HG02970 (cell line): ENCODE results near the gene OBSCN.
"Not testable (repeated sequence)": the region's sequence is repeated elsewhere in the genome, so short reads cannot be mapped to it uniquely, and the experiment has no call there.

Source experiments
- ATAC-seq: cut with Tn5 transposase; IDR thresholded peaks from one replicate; pipeline ENCODE4 v1.9.1; 2021; ENCODE audit warnings: mild to moderate bottlenecking, moderate library complexity, moderate number of reproducible peaks; ENCODE audit not compliant: unreplicated experiment, low FRiP score

Gene OBSCN

DNA sequence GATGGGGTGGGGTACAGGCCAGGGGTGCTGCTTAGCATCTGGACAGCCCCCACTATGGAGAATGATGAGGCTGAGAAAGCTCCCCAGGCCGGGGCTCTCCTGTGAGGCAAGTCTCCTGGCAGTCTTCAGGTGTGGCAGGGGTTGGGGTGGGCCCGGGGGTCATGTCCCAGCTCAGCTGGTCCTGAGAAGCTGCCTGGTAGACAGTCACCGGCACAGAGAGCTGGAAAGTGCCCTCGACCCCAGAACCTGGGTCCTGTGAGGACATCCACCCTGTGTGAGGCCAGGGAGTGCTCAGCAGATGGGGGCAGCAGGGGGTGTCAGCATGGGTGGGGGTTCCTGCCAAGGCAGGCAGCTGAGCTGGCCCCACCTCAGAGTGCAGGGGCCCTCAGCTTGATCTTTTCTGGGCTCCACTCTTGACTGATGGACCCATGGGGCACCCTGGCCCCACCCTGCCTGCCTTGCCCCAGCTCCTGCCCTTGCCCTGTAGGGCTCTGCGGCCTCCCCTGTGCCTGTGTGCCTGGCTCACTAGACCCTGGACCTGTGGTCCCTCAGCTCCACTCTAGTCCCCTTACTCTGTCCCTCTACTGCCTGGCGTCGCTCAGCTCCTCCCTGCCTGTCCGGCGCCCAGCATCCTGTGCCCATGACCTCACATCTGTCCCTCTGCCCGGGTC, 36.5 kb upstream of the OBSCN start:
- ATAC-seq, result no peak

DNA sequence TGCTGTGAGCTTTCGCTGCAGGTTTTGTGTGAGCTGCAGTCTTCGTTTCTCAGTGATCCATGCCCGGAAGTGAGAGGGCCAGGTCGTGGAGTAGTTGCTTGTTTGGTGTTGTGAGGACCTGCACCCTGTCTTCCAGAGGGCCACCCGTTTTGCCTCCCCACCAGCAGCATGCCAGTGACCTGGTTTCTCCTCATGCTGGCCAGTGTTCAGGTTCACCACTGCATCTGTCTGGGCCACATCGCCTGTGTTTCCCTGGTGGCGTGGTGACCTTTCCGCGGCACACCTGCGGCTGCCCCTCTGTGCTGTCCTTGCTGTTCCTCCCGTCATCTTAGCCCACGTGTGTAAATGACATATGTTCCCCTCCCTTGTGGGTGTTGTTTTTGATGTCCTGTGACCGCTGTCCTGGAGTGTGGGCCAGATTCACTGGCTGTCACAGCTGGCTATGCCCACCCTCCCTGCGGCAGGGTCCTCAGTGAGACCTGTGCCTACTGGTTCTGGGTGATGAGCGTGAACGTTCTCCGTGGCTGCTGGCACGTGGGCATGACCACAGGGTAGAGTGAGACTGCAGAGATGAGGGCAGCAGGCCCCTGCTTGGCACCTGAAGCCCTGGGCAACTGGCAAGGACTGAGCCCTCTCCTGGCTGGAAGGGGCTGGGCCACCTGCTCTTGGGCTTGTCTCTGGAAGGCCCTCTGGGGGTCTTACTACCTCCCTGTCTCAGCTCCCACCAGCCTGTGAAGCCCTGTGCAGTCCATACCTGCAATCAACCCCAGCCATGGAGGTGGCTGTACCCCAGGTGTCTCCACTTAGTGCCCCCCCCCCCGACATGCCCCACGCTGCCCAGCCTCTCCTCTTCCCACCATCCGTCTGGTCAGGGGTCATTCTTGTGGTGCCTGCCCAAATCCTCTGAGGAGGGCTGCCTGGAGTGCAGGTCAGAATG, 35.0 kb upstream of the OBSCN start:
- no peak for ATAC-seq

DNA sequence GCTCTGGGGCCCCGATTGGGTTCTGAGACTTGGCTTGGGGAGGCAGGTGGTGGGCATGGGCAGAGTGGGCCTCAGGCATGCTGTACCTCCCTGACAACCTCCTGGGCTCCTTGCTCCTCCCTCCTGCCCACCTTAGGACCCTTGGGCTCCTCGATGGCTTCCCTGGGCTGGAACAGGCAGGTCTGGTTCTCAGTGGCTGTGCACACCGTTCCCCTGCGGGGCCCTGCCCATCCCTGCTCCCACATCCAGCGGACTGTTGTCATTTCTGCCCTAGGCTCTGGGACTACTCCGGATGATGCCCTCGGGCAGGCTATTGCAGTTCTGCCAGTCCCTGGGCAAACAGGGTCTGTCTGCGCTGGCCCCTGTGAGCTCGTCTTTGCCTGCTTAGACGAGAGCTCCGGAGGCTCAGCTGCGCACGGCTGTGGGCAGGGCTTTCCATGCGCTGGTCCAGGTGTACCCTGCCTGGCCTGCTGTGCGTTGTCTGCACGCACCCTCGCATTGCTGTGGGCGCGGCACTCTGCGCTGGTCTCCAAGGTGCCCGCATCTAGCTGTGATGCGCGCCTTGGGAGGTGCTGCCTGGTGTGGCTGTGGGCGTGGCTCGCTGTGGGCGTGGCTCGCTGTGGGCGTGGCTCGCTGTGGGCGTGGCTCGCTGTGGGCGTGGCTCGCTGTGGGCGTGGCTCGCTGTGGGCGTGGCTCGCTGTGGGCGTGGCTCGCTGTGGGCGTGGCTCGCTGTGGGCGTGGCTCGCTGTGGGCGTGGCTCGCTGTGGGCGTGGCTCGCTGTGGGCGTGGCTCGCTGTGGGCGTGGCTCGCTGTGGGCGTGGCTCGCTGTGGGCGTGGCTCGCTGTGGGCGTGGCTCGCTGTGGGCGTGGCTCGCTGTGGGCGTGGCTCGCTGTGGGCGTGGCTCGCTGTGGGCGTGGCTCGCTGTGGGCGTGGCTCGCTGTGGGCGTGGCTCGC, 34.0 kb upstream of the OBSCN start:
- ATAC-seq, result not testable (repeated sequence)

DNA sequence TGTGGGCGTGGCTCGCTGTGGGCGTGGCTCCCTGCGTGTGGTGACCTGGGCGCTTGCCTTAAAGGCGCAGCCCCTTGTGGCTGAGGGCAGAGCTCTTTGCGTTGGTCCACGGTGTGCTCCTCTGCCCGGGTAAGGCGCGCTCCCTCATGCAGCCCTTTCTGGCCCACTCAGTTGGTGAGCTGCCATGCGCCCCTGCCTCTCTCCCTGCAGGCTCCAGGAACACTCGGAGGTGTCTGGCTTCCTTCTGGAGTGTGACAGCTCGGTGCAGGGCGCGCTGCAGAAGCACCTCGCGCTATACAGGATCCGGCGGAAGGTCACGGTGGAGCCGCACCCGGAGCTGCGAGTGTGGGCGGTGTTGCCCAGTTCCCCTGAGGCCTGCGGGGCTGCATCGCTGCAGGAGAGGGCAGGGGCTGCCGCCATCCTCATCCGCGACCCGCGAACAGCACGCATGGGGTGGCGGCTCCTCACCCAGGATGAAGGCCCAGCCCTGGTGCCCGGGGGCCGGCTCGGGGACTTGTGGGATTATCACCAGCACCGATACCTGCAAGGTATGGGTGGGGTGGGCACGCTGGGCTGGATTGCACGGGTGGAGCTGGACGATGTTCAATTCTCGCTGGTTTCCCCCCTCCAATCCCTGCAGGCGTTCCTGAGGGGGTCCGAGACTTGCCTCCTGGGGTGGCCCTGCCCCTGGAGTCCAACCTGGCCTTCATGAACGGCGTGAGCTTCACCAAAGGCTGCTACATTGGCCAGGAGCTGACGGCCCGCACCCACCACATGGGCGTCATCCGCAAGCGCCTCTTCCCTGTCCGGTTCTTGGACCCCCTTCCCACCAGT, 33.1 kb upstream of the OBSCN start:
- no peak for ATAC-seq

DNA sequence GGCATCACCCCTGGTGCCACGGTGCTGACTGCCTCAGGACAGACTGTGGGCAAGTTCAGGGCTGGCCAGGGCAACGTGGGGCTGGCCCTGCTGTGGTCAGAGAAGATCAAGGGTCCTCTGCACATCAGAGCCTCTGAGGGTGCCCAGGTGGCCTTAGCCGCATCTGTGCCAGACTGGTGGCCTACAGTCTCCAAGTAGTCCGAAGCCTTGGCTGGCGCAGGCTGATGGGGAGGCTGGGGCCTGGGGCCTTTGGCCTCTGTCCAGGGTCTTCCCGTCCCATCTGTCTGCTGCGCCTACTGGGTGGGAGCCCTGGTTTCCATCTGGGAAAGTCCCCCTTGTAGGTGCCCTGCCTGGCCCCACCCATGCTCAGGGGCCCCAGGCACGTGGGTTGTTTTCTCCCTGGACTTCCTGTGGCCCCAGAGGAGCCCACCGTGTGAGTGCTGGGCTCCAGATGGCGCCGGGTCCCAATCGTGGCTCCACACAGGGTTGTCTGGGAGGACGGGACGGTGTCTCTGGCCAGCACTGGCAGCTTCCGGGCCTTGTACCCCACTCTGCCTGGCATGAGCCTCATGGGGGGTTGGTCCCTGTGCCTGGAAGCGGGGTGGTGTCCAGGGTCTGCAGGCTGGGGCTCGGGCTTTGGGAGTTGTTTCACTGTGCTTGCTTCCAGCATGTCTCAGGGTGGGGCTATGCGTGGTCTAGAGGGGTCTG, 32.4 kb upstream of the OBSCN start:
- ATAC-seq, result no peak

DNA sequence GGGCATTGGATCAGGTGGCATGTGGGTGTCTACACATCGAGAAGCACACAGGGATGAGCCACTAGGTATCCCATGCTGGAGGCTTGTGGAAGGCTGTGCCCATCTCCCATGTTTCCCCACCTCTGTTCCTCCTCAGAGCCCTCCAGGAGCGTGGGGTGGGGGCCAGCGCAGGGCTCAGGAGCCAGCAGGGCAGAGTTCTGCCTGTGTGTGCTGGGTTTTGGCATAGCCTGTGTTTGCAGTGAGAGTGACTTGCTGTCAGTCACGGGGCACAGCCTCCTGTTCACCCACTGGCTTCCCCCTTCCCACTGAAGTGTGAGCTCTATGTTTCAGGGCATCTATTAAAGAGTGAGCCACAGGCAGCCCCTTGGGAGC, 31.8 kb upstream of the OBSCN start:
- no peak for ATAC-seq

DNA sequence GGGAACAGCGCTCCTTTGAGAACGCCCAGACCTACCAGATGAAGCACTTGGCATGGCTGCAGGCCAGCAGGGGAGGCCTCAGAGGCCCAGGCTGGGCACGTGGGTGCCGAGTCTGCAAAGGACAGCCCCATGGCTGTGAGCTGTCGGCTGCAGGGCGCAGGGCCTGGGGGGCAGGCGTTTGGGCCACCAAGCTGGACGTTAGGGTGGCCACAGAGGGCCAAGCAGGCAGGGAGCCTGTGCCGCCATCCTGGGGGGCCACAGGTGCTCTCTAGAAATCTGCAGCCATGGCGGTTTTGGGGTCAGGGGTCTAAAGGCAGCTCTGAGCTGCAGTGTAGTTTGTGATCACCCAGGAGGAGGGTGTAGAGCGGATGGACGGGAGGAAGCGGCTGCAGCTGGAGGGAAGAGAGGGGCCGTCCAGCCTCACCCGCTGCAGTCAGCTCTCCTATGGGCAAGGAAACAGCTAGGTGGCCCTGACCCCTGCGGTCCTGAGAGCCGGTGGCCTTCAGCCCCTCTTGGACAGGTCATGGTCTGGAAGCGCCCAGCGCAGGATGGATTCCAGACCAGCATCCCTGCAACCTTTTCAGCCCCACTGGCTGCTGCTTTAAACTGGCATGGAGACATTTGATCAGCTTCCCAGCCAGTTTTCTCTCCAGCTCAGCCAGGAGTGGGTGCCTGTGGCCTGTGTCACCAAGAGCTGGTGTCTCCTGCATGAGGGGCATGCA, 31.2 kb upstream of the OBSCN start:
- no peak for ATAC-seq

DNA sequence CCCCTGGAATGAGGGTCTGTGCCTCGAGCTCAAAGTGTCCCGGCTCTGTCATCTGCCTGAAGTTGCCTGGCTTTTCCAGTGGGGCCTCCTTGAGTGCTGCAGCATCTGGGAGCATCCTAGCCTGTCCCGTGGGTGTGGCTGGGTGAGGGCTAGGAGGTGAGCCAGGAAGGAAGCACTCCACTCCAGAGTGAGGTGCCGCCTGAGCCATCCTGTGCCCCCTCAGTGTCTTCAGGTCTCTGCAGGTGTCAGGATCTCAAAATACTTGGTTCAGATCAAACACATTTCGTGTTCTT, 30.7 kb upstream of the OBSCN start:
- ATAC-seq, result no peak

DNA sequence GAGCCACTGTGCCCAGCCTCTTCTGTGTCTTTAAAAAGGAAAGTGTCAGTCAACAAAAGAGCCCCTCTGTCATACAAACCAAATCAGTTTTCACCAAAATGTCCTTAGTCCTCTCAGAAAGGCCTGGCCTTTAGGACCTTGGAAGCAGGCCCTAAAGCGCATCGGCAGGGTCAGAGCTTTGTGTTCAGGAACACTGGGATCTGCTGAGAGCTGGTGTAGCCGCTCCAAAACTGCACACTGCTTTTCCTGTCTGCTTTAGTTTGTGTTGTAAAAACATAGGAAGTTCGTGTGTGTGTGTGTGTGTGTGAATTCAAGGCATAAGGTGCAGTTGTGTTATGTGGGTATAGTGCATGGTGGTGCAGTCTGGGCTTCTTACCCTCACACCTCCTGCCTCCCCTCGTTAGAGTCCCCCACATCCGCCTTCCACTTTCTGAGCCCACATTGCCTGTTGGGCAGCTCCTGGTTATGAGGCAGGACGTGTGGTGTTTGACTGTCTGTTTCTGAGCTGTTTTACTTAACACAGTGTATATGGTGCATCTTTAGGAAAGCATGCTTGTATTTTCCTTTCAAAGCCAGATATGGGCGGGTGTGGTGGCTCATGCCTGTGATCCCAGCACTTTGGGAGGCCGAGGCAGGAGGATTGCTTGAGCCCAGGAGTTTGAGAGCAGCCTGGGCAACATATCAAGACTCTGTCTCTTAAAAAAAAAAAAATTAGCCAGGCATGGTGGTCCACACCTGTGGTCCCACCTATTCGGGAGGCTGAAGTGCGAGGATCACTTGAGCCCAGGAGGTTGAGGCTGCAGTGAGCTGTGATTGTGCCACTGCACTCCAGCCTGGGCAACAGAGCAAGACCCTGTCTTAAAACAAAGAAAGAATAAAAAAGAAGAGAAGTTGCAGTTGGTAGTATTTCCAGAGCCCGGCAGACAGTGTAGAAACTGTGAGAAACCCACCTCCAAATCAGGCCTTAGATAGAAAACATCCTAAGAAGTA, 29.8 kb upstream of the OBSCN start:
- ATAC-seq, result no peak

DNA sequence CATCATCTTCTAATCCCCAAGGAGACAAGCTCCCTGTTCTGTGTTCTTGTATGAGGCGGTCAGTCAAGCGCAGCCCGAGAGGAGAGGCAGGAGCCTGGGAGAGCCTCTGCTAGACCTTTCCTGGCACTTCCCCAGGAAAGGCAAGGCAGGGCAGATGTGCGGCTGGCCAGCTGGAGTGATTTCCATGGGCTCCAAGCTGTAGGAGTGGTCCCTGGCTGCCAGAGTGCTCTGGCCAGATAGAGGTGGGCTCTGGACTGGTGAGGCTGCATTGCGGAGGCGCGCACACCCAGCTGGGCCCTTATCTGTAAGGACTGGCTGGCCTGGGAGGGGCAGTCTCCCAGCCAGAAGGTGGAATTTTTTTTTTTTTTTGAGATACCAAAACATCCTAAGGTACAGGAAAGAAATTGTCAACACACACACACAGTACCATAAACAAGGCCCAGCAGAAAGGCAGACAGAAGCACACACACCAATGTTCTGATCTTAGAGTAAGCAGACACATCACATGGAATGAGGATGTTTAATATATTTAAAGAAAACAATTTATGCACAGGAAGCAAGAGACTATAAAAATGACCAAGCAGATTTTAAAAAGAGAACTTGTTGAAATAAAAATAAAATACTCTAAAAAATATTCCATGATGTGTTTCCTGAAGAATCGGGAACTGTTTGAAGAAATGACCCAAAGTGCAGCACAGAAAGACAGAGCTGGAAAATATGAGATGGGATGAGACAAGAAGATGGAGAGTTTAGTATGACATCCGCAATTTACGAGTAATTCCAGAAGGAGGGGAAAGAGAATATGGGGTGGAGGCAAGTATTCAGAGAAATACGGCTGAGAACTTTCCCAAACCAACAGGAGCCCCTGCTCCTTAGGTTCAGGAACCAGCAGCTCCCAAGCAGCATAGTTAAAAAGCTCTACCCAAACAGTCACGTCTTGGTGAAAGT, 28.8 kb upstream of the OBSCN start:
- no peak for ATAC-seq

DNA sequence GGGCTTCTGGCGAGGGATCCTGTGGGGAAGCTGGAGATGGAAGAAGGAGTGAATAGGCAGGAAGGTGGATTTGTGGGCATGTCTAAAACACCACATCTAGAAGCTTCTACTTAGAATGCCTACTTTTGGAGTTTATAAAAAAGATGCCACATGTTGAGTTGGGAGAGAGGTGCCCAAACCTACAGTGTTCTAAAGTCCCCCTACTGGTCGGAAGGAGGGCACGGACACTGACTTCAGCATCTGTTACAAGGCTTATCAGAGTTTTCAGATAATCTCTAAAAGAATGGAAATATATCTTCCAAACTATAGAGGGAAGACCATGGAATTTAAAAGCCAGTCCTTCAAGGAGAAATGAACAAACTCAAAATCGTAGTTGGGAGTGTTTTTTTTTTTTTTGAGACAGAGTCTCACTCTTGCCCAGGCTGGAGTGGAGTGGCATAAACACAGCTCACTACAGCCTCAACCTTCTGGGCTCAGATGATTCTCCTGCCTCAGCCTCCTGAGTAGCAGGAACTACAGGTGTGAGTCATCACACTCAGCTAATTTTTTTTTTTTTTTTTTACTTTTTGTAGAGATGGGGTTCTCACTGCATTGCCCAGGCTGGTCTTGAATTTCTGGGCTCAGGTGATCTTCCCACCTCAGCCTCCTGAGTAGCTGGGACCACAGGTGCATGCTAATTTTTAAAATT, 27.4 kb upstream of the OBSCN start:
- ATAC-seq, result no peak

DNA sequence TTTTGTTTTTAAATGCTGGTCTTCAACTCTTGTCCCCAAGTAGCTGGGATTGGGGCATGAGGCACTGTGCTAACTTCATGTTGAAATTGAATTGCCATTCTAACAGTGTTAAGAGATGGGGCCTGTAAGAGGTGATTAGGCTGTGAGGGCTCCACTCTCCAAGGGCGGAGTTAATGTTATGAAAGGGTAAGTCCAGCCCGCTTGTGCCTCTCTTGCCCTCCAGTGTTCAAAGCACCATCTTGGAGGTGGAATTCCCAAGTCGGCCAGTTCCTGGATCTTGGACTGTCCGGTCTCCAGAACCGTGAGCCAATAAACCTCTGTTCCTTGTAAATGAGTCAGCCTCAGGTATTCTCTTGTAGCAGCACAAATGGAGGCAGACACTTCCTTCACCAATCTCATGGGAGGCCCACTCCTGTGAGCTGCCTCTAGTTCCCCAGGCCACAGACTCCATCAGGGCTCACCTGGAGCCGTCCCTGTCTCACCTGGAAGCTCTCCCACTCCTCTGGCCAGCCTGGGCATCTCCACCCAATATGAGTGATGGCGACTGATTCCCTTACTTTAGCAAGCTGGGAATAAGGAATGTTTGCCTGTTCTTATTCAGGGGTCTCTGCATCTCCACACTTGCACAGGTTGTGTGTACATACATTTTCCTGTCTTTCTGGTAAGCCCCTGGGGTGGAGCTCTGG, 26.7 kb upstream of the OBSCN start:
- ATAC-seq, result no peak

DNA sequence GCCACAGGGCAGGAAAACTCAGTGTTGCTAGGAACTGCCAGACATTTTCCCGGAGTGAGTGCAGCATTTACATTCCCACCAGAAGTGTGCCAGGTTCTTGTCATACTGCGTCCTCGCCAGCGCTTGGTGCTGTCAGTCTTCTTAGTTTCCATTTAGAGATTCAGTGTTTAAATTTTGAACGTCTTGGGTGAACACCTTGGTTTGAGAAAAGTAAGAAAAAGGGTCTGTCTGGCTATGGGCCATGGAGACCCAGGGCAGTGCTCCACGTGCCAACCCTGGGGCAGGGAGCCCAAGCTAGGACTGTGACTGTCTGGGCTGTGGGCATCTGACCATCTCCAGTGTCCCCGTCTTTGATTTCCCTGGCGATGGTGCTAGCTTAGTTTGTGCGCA, 26.2 kb upstream of the OBSCN start:
- no peak for ATAC-seq

DNA sequence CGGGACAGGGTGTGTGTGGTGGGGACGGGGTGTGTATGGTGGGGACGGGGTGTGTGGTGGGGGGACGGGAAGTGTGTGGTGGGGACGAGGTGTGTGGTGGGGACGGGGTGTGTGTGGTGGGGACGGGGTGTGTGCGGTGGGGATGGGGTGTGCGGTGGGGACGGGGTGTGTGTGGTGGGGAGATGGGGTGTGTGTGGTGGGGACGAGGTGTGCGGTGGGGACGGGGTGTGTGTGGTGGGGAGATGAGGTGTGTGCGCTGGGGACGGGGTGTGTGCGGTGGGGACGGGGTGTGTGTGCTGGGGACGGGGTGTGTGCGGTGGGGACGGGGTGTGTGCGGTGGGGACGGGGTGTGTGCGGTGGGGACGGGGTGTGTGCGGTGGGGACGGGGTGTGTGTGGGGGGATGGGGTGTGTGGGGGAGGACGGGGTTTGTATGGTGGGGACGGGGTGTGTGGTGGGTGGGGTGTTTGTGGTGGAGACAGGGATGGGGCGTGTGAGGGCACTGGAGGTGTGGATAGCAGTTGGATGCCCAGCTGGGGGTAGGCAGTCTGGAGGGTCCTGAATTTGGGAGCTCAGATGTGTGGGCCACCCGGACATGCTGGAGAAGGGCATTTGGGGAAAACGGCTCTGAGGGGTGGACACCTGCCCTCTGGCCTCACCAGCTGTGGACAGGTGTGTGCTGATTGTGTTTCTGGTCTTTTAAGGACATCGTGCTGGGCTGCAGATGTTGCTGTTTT, 25.4 kb upstream of the OBSCN start:
- ATAC-seq, result no peak

DNA sequence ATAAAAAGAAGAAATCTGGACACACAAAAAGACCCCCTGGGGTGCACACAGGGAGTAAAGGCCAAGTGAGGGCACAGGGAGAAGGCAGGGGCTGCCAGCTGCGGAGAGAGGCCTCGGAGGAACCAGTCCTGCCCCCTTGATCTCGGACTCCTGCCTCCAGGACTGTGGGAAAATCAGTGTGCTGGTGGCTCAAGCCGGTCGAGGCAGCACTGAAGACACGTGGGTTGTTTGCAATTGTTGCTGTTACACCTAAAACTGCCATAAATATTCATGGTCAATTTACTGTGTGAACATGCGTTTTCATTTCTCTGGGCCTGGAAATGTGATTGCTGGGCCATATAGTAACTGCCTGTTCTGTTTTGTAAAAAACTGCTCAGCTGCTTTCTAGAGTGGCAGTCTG, 23.7 kb upstream of the OBSCN start:
- no peak for ATAC-seq
